DMS 273 (cell line): ENCODE results near the gene DUOXA1.

Experiments
- DNase-seq: peaks from one replicate; lab custom pipeline; 2025; ENCODE audit not compliant: unreplicated experiment; lab: John Stamatoyannopoulos, UW

DUOXA1 gene, protein sequence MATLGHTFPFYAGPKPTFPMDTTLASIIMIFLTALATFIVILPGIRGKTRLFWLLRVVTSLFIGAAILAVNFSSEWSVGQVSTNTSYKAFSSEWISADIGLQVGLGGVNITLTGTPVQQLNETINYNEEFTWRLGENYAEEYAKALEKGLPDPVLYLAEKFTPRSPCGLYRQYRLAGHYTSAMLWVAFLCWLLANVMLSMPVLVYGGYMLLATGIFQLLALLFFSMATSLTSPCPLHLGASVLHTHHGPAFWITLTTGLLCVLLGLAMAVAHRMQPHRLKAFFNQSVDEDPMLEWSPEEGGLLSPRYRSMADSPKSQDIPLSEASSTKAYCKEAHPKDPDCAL

DNA sequence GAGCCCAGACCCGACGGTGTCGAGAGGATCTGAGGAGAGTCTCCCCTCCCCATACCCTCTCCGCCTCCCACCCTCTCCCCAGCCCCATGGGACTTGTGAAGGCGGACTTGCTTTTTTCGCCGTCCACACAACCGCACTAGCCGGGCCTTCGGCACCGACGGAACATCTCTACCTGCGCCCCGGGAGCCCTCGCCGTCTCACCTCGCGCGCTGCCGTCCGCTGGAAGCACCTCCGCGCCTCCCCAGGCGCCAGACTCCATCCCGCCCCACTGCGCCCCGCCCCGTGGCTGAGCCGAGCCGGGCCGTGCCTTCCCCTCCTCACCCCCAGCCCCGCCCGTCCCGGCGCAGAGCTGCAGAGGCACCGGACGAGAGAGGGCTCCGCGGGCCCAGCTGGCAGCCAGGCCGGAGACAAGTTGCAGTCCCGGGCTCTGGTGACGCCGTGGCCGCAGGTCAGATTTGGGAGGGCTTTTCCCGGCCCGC is at the start of gene DUOXA1, which contains the start of gene DUOX1:
Gene DUOXA1 (minus strand): TSS at position 229 of the 479 bp plus-strand sequence. CDS start 6,865 bp downstream, outside the sequence.
Gene DUOX1 (plus strand): TSS at position 344 of the 479 bp plus-strand sequence. CDS start 1,973 bp downstream, outside the sequence.
- peak; percentile 56 for DNase-seq

DNA sequence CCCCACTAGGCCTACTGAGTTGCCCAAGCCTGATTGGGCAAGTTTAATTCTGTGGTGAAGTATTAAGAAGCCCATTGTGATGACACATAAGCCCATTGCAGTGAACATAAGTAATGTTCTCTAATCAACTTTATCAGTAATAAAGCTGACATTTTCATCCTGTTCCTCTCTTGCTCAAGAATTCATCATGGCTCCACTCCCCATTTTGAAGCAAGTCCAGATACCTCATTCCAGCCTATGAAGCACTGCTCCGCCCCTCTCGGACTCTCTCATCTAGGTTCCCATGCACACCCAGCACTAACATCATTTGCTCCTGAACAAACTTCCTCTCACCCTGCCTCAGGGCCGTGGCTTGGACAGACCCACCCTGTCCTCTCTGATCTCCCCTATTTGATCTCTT is 47.6 kb upstream of the DUOXA1 start:
- DNase-seq: no peak

DNA sequence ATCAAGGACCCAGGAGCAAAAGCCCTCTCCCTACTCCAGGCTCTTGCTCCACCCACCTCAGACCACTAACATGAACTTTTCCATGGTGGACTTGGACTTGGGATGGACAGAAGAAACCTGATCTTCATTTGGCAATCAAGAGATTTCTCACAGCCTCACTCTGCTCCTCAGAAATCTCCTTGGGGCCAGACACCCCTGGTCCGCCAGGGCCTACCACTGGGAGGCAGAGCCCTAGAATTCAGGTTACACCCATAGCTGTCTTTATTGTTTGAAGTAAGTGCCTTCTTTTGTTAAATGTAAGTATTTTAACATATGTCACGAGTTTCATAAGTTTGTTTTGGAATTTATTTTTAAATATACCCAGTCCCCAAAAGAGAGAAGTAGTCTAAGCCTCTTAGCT is 44.9 kb upstream of the DUOXA1 start:
- no peak for DNase-seq

DNA sequence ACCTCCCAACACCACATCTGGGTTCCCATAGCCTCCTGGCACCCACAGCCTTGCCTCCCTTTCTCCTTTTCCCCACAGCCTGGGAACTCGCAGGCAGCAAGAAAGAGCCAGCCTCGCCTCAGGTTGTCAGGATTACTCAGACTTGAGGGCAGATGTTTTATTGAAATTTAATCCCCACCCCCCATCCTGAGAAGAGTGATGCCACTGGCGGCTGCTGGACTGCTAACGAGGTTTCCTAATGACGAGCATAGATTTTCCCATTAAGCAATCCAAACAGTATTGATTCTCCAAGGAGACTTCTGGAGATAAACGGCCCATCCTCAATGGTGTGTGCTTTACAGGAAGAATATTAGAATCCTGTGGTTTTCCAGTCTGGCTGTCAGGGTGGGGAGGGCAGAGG is 44.4 kb upstream of the DUOXA1 start:
- DNase-seq: no peak

DNA sequence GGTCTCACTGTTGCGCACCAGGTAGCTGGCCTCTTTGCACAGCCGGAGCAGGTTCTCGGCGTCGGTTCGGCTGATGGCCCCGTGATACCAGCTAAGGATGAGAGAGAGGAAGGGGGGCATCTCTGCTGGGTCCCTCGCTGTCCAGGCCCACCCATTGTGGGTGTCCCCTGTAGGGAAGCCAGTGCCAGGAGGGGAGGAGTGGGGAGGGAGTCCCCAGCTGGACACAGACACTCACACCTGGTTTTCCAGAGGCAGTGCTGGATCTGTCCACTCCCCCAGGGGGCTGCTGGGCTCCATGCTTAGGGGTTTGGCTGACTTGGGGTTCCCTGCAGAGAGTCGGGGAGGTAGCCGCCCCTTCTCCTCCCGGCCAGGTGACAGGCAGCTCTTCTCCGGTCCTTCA is 42.2 kb upstream of the DUOXA1 start:
- no peak for DNase-seq

DNA sequence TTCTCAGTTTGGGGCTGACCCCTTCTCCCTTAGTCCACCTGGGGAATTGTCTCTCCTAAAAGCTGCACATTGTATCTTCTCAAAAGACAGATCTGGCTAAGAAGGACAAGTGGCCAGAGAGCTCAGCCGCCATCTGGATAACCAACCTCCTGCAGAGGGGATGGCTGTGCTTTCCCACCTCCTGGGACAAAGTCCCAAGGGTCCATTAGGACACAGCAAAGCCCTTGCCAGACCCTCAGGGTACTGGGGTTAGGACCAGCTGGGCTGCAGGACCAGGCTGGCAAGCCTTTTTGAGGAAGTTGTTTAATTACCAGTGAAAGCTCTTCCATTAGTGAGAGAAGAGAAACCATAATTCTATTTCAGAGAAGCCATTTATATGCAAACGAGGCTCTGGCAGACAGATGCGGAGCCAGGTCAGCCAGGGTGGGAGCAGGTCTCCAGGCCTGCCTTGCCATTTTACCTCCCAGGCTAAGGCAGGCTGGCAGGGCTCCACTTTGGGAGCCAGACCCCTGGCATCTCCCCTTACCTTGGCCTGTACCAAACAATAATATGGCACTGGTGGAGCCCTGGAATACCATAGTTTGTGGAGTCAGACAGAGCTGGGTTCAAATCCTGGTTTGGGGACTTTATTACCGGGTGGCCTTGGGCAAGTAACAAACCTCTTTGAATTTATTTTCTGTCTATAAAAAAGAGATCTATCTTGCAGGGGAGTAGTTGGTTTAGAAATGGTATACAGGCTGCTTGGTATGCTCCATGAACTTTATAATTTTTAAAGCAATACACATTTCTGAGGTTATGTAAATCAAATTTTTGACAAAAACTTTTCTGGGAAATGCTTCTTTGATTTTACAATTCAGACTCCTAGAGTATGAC is 40.2 kb upstream of the DUOXA1 start:
- DNase-seq: peak; percentile 73

DNA sequence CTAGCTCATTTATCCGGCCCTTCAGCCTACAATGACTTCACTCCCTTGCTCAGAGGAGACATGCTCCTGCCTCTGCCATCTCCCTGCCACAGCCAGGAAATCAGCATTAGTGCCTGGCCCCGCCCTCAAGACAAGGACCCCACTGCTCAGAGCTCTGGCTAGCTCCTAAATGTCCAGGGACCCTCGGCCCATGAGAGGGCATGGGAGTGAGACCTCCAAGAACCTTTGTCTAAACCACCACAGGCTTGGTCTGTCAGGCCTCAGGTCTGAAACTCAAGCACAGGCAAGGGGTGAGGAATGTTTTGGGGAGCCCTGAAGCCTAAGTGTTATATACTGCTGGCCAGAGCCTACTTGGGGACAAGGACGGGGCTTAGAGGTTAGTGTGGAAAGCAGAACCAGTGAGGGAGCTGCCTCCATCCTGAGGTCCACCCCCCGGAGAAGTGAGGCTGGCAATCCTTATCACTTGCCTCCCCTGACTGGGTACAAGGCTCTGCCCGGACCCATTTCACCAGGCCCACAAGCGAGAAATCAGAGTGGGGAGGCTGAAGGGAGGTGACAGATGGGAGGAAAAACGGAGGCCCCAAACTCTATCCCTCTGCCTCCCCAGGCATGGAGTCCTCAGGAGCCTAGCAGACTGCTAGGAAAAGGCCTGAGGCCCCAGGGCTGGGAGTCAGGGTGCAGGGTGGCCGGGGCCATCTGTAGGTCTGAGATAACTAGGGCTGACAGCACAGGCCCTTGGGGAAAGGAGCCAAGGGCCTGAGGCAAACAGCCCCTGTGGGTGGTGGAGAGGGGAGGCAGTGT is 39.3 kb upstream of the DUOXA1 start:
- DNase-seq: peak; percentile 54

DNA sequence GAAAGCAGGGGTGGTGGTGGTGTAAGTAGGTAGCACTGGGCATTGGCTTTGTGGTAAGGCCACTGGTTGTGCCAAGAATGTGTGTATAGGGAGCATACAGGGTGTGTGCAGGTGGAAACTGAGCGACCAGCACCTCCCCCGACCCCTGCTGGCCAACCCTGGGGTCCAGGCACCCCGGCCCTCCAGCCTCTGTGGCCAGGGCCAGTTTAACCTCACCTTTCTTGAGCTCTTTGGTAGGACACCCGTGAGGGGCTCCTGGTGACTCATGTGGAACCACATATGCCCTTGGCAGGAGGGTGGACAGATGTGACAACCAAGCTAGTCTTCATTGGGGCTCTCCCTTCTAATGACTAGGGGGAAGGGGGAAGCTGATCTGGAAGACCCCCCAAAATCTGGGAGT is 38.6 kb upstream of the DUOXA1 start:
- DNase-seq: no peak

DNA sequence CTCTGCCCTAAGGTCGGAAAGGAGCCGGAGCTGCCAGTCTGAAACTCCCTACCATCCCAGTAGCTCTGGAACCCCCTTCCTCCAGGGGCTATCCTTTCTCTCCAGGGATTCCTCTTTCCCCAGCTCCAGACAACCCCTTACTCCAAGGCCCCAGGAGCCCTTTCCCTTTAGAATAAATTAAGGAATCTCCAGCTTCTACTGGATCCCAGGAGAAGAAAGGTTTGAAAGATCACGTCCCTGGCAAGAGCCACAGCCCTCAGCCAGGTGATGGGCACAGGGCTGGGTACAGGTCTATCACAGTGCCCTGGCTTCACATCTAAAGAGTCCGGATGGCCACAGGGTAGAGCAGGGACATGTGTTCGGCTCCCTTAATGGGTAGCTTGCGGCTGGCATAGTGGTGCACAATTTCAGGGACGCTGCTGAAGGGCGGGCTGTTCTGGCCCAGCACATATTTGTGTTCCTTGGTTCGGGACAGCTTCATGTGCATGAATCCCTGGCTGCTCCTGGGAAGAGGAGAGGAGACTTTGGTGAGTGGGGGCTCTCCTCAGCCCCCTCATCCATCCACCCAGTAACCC is 38.0 kb upstream of the DUOXA1 start:
- DNase-seq: no peak

DNA sequence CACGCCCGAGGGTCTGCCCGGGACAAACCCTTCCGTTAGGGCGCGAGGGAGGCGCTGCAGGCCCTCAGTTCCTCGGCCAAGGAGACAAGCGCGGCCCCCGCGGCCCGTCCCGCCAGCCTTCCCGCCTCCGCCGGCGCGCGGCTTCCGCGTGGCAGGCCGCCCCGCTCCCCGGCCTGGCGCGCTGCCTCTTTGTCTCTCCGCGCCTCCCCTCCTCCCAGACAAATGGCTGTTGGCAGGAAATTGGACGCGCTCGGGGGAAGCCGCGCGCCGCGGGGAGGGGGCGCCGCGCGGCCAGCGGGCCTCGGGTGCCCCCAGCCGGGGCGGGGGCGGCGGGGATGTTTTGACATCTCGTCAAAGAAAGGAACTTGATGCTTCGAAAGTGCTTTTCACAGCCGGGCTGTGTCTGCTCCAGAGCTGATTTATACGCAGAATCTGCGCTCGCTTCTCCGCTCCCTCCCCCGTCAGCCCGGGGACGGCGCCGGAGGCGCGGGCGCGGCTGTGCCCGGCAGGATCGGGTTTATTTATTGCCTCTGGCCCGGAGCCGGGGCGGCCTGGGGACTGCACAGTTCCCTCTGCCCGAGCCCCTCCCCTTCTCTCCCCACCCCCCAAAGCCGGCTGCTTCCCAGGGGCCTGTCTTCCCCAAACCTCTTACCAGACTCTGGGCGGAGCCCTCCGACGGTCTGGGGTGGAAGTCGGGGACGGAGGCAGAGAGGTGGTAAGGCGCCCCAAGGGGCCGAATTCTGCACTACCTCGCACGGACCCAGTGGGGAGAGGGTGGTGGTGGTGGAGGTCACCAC is 37.4 kb upstream of the DUOXA1 start:
- DNase-seq: peak; percentile 89

DNA sequence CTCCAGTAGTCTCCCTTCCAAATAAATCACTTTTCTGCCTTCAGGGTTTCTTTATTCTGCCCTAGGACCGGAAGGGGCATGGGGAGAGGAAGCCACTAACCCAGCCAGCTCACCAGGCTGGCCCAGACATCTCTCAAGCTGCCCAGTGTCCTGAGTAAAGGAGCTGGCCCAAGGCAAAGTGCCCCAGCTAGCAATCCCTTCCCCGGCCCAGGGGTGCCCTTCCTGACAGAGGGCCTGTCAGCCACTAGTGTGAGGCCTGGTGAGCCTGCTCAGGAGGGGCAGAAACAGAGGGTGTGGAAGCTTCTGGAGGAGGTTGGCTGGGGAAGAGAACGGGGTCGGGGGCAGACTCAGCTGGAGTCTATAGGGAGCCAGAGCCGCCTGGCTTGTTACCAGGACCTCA is 35.9 kb upstream of the DUOXA1 start:
- no peak for DNase-seq

DNA sequence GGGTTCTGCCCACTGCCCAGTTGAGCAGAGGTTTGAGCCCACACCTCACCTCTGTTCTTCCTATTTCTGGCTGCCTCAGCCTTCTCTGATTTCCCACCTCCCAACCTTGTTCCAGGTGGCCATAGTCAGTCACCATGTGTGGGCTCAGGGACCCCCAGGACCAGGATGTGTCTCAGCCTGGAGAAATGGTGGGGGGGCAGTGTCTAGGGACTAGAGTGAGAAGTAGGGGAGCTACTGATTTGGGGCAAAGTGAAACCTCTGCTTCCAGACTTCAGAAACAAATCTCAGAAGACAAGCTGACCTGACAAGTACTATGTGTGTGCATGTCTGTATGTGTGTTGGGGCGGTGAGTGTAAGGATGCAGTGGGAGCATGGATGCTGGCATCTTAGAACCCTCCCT is 35.2 kb upstream of the DUOXA1 start:
- no peak for DNase-seq

DNA sequence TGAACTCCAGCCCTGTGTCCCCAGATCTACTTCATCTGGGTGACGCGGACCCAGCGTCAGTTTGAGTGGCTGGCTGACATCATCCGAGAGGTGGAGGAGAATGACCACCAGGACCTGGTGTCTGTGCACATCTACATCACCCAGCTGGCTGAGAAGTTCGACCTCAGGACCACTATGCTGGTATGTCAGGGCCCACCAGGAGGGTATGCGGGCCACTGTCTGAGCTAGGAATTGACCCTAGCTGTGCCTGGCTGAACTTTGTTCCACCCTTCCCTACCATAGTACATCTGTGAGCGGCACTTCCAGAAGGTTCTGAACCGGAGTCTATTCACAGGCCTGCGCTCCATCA is 33.8 kb upstream of the DUOXA1 start:
- no peak for DNase-seq

DNA sequence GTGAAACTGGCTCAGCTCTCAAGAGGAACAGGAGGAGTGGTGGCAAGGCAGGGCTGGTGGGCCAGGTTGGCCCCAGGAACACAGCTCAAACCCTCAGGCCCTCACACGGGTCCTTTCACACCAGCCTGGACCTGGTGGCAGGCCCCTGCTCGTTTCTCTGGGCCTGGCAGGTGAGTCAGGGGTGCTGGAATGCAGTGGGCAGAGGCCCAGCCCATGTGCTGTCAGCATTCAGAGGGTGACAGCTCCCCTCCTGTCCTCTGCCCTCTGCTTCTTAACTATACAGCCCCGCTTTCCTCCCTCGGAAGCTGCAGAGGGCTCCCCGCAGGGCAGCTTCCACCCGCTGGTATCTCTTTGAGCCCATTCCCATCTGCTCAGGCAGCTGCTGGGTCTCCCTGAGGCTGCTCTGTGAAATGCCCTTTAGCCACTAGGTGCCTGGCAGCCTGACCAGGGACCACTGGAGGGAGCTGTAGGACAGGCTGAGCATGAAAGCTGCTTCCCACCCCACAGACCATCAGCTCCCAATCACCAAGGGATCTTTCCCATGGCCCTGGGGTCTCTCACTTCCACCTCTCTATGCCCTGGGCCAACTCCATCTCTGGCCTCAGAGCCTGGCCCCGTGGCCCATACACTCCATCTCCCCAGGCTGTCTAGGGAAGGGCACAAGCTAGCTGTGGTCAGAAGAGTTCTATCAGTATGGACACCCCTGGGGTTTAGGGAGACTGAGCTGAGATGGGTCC is 33.3 kb upstream of the DUOXA1 start:
- DNase-seq: peak; percentile 93

DNA sequence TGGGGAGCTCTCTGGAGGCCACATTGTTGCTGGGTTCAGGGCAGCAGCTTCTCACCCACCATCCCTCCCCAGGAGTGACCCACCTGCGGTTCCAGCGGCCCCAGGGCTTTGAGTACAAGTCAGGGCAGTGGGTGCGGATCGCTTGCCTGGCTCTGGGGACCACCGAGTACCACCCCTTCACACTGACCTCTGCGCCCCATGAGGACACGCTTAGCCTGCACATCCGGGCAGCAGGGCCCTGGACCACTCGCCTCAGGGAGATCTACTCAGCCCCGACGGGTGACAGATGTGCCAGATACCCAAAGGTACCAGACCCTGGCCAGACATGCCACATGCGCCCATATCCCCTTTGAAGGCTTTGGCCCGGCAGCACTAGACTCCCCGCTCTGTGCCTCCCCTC is 32.0 kb upstream of the DUOXA1 start:
- DNase-seq: no peak

DNA sequence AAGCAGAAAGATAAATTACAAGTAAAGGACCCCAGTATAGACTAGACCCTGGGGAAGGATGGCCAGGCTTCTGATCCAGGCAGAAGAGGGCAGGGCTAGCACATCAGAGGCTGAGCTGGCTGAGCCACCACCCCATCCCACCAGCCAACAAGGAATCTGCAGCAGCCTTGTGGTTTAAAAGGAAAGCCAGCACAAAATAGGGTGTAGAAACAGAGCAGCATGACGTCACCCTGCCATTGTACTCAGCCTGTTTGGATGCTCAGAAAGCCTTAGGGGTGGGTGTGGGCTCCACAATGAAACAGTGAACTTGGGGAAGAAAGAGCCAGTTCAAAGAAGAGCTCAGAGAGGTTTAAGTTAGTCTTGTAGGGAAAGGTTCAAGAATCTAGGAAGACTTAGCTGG is 28.3 kb upstream of the DUOXA1 start:
- DNase-seq: no peak

DNA sequence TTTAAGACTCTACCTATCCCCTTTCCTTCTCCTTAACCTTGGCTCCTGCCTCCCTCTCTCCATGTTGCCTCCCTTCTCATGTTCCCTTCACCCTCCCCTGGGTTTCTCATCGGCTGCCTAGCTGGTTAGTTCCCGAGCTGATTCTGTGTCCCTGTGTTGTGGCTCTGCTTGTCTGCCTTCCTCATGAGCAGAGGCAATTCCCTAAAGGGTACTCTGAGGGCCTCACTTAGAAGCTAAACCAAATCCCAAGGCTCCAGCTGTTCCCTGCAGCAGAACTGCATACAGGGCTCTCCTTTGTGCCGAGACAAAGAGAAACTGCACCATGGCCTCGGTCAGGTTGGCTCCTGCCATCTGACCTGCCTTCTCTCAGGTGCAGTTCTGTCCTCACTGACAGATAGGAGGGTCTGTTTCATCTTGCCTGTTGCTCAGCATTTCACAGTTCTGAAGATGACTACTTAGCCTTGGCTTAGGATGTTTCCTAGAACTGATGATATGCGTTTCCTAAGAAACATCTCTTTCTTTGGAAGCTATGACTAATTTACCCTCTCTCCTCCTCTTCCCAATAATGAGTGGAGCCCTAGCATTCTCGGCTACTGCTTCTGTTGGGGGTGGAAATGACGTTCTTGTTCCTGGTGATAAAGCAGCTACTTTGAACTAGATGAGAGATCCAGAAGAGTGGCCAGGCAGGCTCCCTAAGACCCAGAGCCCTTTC is 27.2 kb upstream of the DUOXA1 start:
- no peak for DNase-seq

DNA sequence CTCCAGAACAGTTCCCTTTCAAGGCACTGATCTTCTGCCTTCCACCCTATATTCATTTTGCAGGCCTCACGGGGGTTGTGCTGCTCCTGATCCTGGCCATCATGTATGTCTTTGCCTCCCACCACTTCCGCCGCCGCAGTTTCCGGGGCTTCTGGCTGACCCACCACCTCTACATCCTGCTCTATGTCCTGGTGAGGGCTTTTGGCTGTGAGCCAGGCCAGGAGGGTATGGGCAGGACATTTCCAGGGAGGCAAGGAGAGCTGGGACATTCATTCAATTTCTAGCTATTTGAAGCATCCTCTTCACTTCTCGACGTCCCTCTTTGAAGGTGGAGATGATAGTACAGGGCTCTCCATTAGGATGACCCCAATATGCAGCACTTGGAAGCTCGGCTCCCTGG is 26.1 kb upstream of the DUOXA1 start:
- no peak for DNase-seq
